Measurements from ENCODE around the gene PIK3AP1.

DNA sequence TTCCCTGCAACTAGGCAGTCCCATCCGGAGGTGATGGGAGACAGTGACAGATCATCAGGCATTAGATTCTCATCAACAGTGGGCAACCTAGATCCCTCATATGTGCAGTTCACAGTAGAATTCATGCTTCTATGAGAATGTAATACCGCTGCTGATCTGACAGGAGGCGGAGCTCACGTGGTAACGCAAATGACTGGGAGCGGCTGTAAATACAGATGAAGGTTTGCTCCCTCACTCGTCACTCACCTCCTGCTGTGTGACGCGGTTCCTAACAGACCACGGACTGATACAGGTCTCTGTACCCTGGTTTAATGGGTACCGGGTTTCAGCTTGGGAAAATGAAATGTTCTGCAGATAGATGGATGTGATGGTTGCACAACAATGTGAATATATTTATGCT lies 47.8 kb upstream of the PIK3AP1 start:
- no peak for TF ChIP-seq FOXJ3 (CRISPR knock-in tag; IDR thresholded peaks at IDR 0.05)
- no peak for TF ChIP-seq NFIC (IDR thresholded peaks at IDR 0.05; ENCODE audit: borderline replicate concordance)
- TF ChIP-seq, protein P1, sequence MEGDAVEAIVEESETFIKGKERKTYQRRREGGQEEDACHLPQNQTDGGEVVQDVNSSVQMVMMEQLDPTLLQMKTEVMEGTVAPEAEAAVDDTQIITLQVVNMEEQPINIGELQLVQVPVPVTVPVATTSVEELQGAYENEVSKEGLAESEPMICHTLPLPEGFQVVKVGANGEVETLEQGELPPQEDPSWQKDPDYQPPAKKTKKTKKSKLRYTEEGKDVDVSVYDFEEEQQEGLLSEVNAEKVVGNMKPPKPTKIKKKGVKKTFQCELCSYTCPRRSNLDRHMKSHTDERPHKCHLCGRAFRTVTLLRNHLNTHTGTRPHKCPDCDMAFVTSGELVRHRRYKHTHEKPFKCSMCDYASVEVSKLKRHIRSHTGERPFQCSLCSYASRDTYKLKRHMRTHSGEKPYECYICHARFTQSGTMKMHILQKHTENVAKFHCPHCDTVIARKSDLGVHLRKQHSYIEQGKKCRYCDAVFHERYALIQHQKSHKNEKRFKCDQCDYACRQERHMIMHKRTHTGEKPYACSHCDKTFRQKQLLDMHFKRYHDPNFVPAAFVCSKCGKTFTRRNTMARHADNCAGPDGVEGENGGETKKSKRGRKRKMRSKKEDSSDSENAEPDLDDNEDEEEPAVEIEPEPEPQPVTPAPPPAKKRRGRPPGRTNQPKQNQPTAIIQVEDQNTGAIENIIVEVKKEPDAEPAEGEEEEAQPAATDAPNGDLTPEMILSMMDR (IDR thresholded peaks at IDR 0.05), result no peak
- no peak for TF ChIP-seq FOSL2 (IDR thresholded peaks at IDR 0.05; ENCODE audit: borderline replicate concordance, low read depth)
- no peak for TF ChIP-seq TCF12 (IDR thresholded peaks at IDR 0.05)
- no peak for TF ChIP-seq GABPA (IDR thresholded peaks at IDR 0.05; ENCODE audit: low read depth)
- TF ChIP-seq EZH2phosphoT487 (IDR thresholded peaks at IDR 0.05; ENCODE audit: borderline replicate concordance, low read depth), result no peak
